Sigmoid colon (tissue), 7 donors: Measurements from ENCODE around the gene PDGFA. TPM values are rescaled to one million over a fixed set of nuclear protein-coding genes. Genes with fewer than 3 reads are reported as not detected.

Experiments used
- DNase-seq: peaks from one replicate; pipeline ENCODE4 v3.0.0-alpha.2; 2019
- H3K27ac ChIP-seq, 4 donors: fragments of 200-600 bp; sonication (generic); one replicate each; pipeline ENCODE4 v1.5.1; 2016 to 2019; ENCODE audit warnings: mild to moderate bottlenecking in 1 of 4
- H3K27me3 ChIP-seq, 3 donors: fragments of 200-600 bp; sonication (generic); one replicate each; pipeline ENCODE4 v1.5.1; 2019; ENCODE audit warnings: mild to moderate bottlenecking in 1 of 3
- H3K36me3 ChIP-seq, 4 donors: fragments of 200-600 bp; sonication (generic); one replicate each; pipeline ENCODE4 v1.5.1; 2016 to 2019
- H3K4me1 ChIP-seq, 4 donors: fragments of 200-600 bp; sonication (generic); one replicate each; pipeline ENCODE4 v1.5.1; 2017 to 2019
- H3K4me3 ChIP-seq, 4 donors: fragments of 200-600 bp; sonication (generic); one replicate each; pipeline ENCODE4 v1.5.1; 2017 to 2019; ENCODE audit warnings: mild to moderate bottlenecking in 2 of 4, moderate library complexity in 1 of 4
- H3K9me3 ChIP-seq, 4 donors: fragments of 200-600 bp in 3 of 4; sonication (generic) in 3 of 4; one replicate each; pipeline versions ENCODE4 v1.5.1 to v1.6.1; 2013 to 2019
- CTCF ChIP-seq, 4 experiments: fragments of 450-650 bp in 3 of 4; fragments of 200-600 bp in 1 of 4; IDR thresholded peaks; one replicate each; pipeline ENCODE4 v1.5.1; 2016 to 2019; ENCODE audit warnings: antibody characterized with exemption in 4 of 4, mild to moderate bottlenecking in 3 of 4, moderate library complexity in 2 of 4
- EP300 ChIP-seq, 4 donors: sonication (generic); formaldehyde crosslinking; IDR thresholded peaks; one replicate each; pipeline ENCODE4 v1.6.1; 2017; ENCODE audit warnings: antibody characterized with exemption in 4 of 4
- POLR2A ChIP-seq, 2 donors: fragments of 450-650 bp; IDR thresholded peaks; one replicate each; pipeline ENCODE4 v1.6.1; 2016; ENCODE audit warnings: antibody characterized with exemption in 2 of 2, mild to moderate bottlenecking in 2 of 2, moderate library complexity in 2 of 2
- POLR2AphosphoS5 ChIP-seq, 4 donors: sonication (generic); formaldehyde crosslinking; IDR thresholded peaks; one replicate each; pipeline ENCODE4 v1.6.1; 2017; ENCODE audit warnings: antibody characterized with exemption in 4 of 4
- WGBS, 2 donors: extraction: QIAGEN DNeasy Blood & Tissue Kit; methylation state at CpG; one replicate each; pipeline ENCODE4 v1.1.7; 2013; 5-methylcytosine and 5-hydroxymethylcytosine counted together
- intact Hi-C: fragments of 100-400 bp; cut with DNase I; formaldehyde crosslinking; loops from one replicate; pipeline ENCODE4 v1.15.1; 2023
- polyA plus RNA-seq, 3 donors: library from polyadenylated mRNA; stranded (reverse); fragments of 200-250 nt; gene quantifications; one replicate each; pipeline ENCODE4 v1.2.3, GENCODE V29; 2013
- total RNA-seq, 4 donors: library from RNA; depleted of rRNA; stranded (reverse); fragments of >200 nt; gene quantifications; one replicate each; pipeline ENCODE4 v1.1.0, GENCODE V29; 2016
- donor health status: healthy with polysubstance abuse.
- donor health status: Bipolar disorder and iron deficiency.
- donor health status: healthy.

PDGFA gene
- total and polyA plus RNA-seq, 7 donors: 19.7 to 38.5 (median 33.9) TPM

GRCh38 chr7:549066-549890, 29.6 kb upstream of the PDGFA start:
- TF ChIP-seq EP300 (IDR thresholded peaks at IDR 0.05) (no peak), POLR2AphosphoS5 (IDR thresholded peaks at IDR 0.05) (no peak), POLR2A (IDR thresholded peaks at IDR 0.05) (no peak), CTCF (IDR thresholded peaks at IDR 0.05) (no peak)
- no peak for DNase-seq
- no peak overlapping the region for H3K4me3 ChIP-seq
- H3K27me3 ChIP-seq: no peaks in the 10 kb centered on the region
- H3K4me1 ChIP-seq: no peaks in the 10 kb centered on the region
- no peaks in the 10 kb centered on the region for H3K9me3 ChIP-seq
- 86 to 88% methylated on average over 43 of the region's 43 CpGs for WGBS, 2 donors
- intact Hi-C loops: no loop called here
- no peak overlapping the region for H3K27ac ChIP-seq
- H3K36me3 ChIP-seq: peaks cover 0 to 5% (median 0%) of the 10 kb centered on the region in 4 donors

GRCh38 chr7:548401-548800, 28.8 kb upstream of the PDGFA start:
- H3K4me3 ChIP-seq: no peak overlapping the region
- no peak overlapping the region for H3K27ac ChIP-seq
- intact Hi-C loops: no loop called here
- WGBS, 2 donors: 92 to 94% methylated on average over 11 of the region's 11 CpGs
- peaks cover 0 to 5% (median 0%) of the 10 kb centered on the region in 4 donors for H3K36me3 ChIP-seq
- no peak for DNase-seq
- TF ChIP-seq EP300 (IDR thresholded peaks at IDR 0.05) (no peak), CTCF (IDR thresholded peaks at IDR 0.05) (no peak), POLR2A (IDR thresholded peaks at IDR 0.05) (no peak), POLR2AphosphoS5 (IDR thresholded peaks at IDR 0.05) (no peak)
- H3K9me3 ChIP-seq: no peaks in the 10 kb centered on the region
- peaks cover 0 to under 1% (median 0%) of the 10 kb centered on the region in 4 donors for H3K4me1 ChIP-seq
- H3K27me3 ChIP-seq: no peaks in the 10 kb centered on the region

GRCh38 chr7:545470-545869, 25.8 kb upstream of the PDGFA start:
- Histone ChIP-seq H3K9me3 (no peaks in the 10 kb centered on the region), H3K27ac (no peak overlapping the region), H3K4me3 (no peak overlapping the region), H3K27me3 (no peaks in the 10 kb centered on the region), H3K4me1 (peaks cover 0 to 13% (median 0%) of the 10 kb centered on the region in 4 donors), H3K36me3 (peaks cover 0 to 5% (median 0%) of the 10 kb centered on the region in 4 donors)
- DNase-seq: no peak
- WGBS, 2 donors: 90 to 94% methylated on average over 16 of the region's 16 CpGs
- TF ChIP-seq CTCF (IDR thresholded peaks at IDR 0.05): no peak
- TF ChIP-seq EP300 (IDR thresholded peaks at IDR 0.05): no peak
- intact Hi-C loops: no loop called here

GRCh38 chr7:544338-545221, 24.9 kb upstream of the PDGFA start:
- no peaks in the 10 kb centered on the region for H3K9me3 ChIP-seq
- DNase-seq: no peak
- H3K27me3 ChIP-seq: no peaks in the 10 kb centered on the region
- intact Hi-C loops: no loop called here
- TF ChIP-seq POLR2AphosphoS5 (IDR thresholded peaks at IDR 0.05) (no peak), EP300 (IDR thresholded peaks at IDR 0.05) (no peak), POLR2A (IDR thresholded peaks at IDR 0.05) (no peak)
- H3K4me1 ChIP-seq: peaks cover 0 to 13% (median 0%) of the 10 kb centered on the region in 4 donors
- WGBS, 2 donors: 67 to 85% methylated on average over 18 of the region's 18 CpGs
- H3K27ac ChIP-seq: no peak overlapping the region
- no peak overlapping the region for H3K4me3 ChIP-seq
- H3K36me3 ChIP-seq: peaks cover 0 to 5% (median 0%) of the 10 kb centered on the region in 4 donors
